OCI-LY3 (cell line): ENCODE data around the gene SIK2.

Source experiments
- H2AFZ ChIP-seq: fragments of 200-600, 300-600 bp; shearing (Covaris generic); 2 replicates; pipeline ENCODE4 v1.6.0; 2014; ENCODE audit warnings: antibody characterized with exemption, low read depth, low read length
- H3K27ac ChIP-seq: fragments of 200-600, 300-600 bp; sonication (generic); 2 replicates; pipeline ENCODE4 v1.5.1; 2014; ENCODE audit warnings: mild to moderate bottlenecking, low read length, moderate library complexity, mixed read lengths
- H3K27me3 ChIP-seq: fragments of 200-600, 300-600 bp; sonication (generic); 2 replicates; pipeline ENCODE4 v1.6.1; 2014; ENCODE audit warnings: low read depth, low read length, mixed read lengths
- H3K36me3 ChIP-seq: fragments of 200-600, 300-600 bp; sonication (generic); replicated peaks from 2 replicates; pipeline ENCODE3; 2014; ENCODE audit warnings: low read depth, low read length, mixed read lengths
- H3K4me1 ChIP-seq: fragments of 300-600, 200-600 bp; sonication (generic); 2 replicates; pipeline ENCODE4 v1.6.1; 2014; ENCODE audit warnings: low read length, mixed read lengths
- H3K4me2 ChIP-seq: fragments of 200-600, 300-600 bp; sonication (generic); 2 replicates; pipeline ENCODE4 v1.6.1; 2014; ENCODE audit warnings: low read length, mixed read lengths
- H3K4me3 ChIP-seq: fragments of 300-600, 200-600 bp; sonication (generic); 2 replicates; pipeline ENCODE4 v1.5.1; 2014; ENCODE audit warnings: antibody characterized with exemption, mild to moderate bottlenecking, low read length, moderate library complexity
- H3K79me2 ChIP-seq: fragments of 300-600, 200-600 bp; shearing (Covaris generic); 2 replicates; pipeline ENCODE4 v1.6.1; 2014; ENCODE audit warnings: mild to moderate bottlenecking, low read length, mixed read lengths
- H3K9ac ChIP-seq: fragments of 300-600, 200-600 bp; shearing (Covaris generic); 2 replicates; pipeline ENCODE4 v1.6.0; 2014; ENCODE audit warnings: mild to moderate bottlenecking, low read length, moderate library complexity
- H3K9me3 ChIP-seq: fragments of 200-600, 300-600 bp; shearing (Covaris generic); 2 replicates; pipeline ENCODE4 v1.6.1; 2014; ENCODE audit warnings: low read length, mixed read lengths; ENCODE audit not compliant: insufficient read depth
- H4K20me1 ChIP-seq: fragments of 200-600, 300-600 bp; sonication (generic); 2 replicates; pipeline ENCODE4 v1.6.1; 2016; ENCODE audit warnings: low read length, mixed read lengths; ENCODE audit not compliant: insufficient read depth
- CTCF ChIP-seq: fragments of 200-600, 300-600 bp; sonication (generic); IDR thresholded peaks from 2 replicates; pipeline ENCODE4 v1.5.1; 2014; ENCODE audit warnings: antibody characterized with exemption, low read length, low read depth
- EZH2phosphoT487 ChIP-seq: fragments of 200-600 bp; shearing (Covaris generic); IDR thresholded peaks from 2 replicates; pipeline ENCODE4 v1.6.1; 2018; ENCODE audit warnings: antibody characterized with exemption, mixed run types, low read depth

Gene SIK2

GRCh38 chr11:111743700-111744099, 141.5 kb downstream of the SIK2 start:
- Histone ChIP-seq H3K9ac (no peak overlapping the region), H4K20me1 (0 out of 2 replicates have a peak, but pooled peaks cover 3% of the 10 kb centered on the region), H3K27ac (no peak overlapping the region), H3K4me2 (no peak overlapping the region), H3K9me3 (no peaks in the 10 kb centered on the region), H3K36me3 (peaks cover 79% of the 10 kb centered on the region), H3K79me2 (peaks cover 6% of the 10 kb centered on the region; the same call in 1 of the 2 replicates), H3K4me1 (peaks cover 11% of the 10 kb centered on the region), H3K4me3 (no peak overlapping the region), H3K27me3 (no peaks in the 10 kb centered on the region), H2AFZ (no peak overlapping the region)
- no peak for TF ChIP-seq EZH2phosphoT487
- no peak for TF ChIP-seq CTCF

- no peak overlapping the region for H2AFZ ChIP-seq
- no peaks in the 10 kb centered on the region for H3K9me3 ChIP-seq
- 0 out of 2 replicates have a peak, but pooled peaks cover 3% of the 10 kb centered on the region for H4K20me1 ChIP-seq
- no peaks in the 10 kb centered on the region for H3K4me1 ChIP-seq
- no peak overlapping the region for H3K27ac ChIP-seq
- no peak overlapping the region for H3K9ac ChIP-seq
- no peak for TF ChIP-seq CTCF
- TF ChIP-seq EZH2phosphoT487, result no peak
- H3K36me3 ChIP-seq, result peaks cover 81% of the 10 kb centered on the region
- no peak overlapping the region for H3K4me2 ChIP-seq
- no peaks in the 10 kb centered on the region for H3K27me3 ChIP-seq
- H3K79me2 ChIP-seq, result peaks cover 6% of the 10 kb centered on the region; the same call in 1 of the 2 replicates
- H3K4me3 ChIP-seq, result no peak overlapping the region
Observed at GRCh38 chr11:111745719-111746504, 143.7 kb downstream of the SIK2 start.

DNA sequence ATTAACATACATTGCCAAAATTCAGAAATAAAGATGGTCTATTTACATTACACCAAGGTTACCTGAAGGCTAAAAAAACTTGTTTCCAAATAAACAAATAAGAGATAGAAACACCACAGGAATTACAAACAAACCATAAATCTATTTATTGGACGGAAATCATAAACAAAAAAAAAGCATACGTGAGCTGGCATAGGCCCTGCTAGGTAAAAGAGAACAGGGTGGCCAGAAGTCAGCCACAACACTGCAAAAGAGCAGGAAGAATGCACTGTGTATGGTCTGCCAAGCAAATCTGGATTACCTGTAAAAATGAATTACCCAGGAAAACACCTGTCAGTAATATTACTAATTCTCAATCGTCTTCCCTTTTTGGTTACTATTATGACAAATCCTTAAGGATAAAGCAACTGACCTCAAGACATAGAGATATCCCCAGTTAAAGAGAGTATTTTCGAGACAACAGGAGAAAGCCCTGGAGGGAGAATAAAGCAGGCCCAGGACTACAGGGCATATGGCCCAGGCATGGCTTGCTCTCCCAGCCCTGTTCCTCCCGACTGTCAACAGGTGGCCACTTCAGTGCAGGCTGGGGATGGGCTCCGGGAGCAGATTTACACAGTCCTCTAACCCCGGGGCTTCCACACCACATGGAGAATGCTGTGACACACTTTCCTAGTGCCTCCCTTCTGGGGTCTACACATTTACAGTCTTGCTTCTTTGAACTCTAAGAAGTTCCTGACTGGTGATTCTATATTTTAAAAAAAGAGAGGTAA, 146.0 kb downstream of the SIK2 start:
- Histone ChIP-seq H3K27me3 (no peaks in the 10 kb centered on the region), H3K4me3 (no peak overlapping the region), H3K9ac (no peak overlapping the region), H4K20me1 (0 out of 2 replicates have a peak, but pooled peaks cover 3% of the 10 kb centered on the region), H2AFZ (no peak overlapping the region), H3K36me3 (peaks cover 75% of the 10 kb centered on the region), H3K9me3 (no peaks in the 10 kb centered on the region), H3K79me2 (peaks cover 6% of the 10 kb centered on the region; the same call in 1 of the 2 replicates), H3K4me2 (no peak overlapping the region), H3K27ac (no peak overlapping the region), H3K4me1 (no peaks in the 10 kb centered on the region)
- TF ChIP-seq EZH2phosphoT487 (no peak), CTCF (no peak)

- no peaks in the 10 kb centered on the region for H3K9me3 ChIP-seq
- H3K27ac ChIP-seq, result no peak overlapping the region
- H3K4me1 ChIP-seq, result no peaks in the 10 kb centered on the region
- TF ChIP-seq EZH2phosphoT487, result no peak
- no peak for TF ChIP-seq CTCF
- H4K20me1 ChIP-seq, result 0 out of 2 replicates have a peak, but pooled peaks cover 3% of the 10 kb centered on the region
- H2AFZ ChIP-seq, result no peak overlapping the region
- H3K9ac ChIP-seq, result no peak overlapping the region
- no peak overlapping the region for H3K4me3 ChIP-seq
- no peaks in the 10 kb centered on the region for H3K27me3 ChIP-seq
- peaks cover 6% of the 10 kb centered on the region; the same call in 1 of the 2 replicates for H3K79me2 ChIP-seq
- H3K36me3 ChIP-seq, result peaks cover 74% of the 10 kb centered on the region
- no peak overlapping the region for H3K4me2 ChIP-seq
Observed at GRCh38 chr11:111749646-111750045, 147.4 kb downstream of the SIK2 start.
